Neural cell (in vitro differentiated cells): Measurements from ENCODE around the gene PVALB. TPM values are rescaled to one million over a fixed set of nuclear protein-coding genes. Genes with fewer than 3 reads are reported as not detected.

Experiments used
- H2AFZ ChIP-seq: fragments of 200-600, 300-800 bp; sonication (generic), shearing (Covaris generic); 2 replicates; pipeline ENCODE4 v1.6.0; 2014; ENCODE audit warnings: low read depth, mild to moderate bottlenecking, antibody characterized with exemption, low read length, moderate library complexity
- H3F3A ChIP-seq: fragments of 200-600 bp; shearing (Covaris generic); 2 replicates; pipeline ENCODE4 v1.6.1; 2016; ENCODE audit warnings: mild to moderate bottlenecking, moderate library complexity, mixed read lengths, antibody characterized with exemption, low read length; ENCODE audit not compliant: insufficient read depth, poor library complexity, severe bottlenecking
- H3K27ac ChIP-seq: fragments of 200-600, 300-800 bp; sonication (generic), shearing (Covaris generic); 2 replicates; pipeline ENCODE4 v1.5.1; 2014; ENCODE audit warnings: mild to moderate bottlenecking, low read length, moderate library complexity
- H3K27me3 ChIP-seq: fragments of 300-800, 200-600 bp; sonication (generic), shearing (Covaris generic); 2 replicates; pipeline ENCODE4 v1.6.0; 2014; ENCODE audit warnings: mild to moderate bottlenecking, low read depth, low read length, moderate library complexity; ENCODE audit not compliant: insufficient read depth
- H3K36me3 ChIP-seq: fragments of 300-800, 200-600 bp; sonication (generic), shearing (Covaris generic); 2 replicates; pipeline ENCODE4 v1.5.1; 2014; ENCODE audit warnings: mild to moderate bottlenecking, antibody characterized with exemption, low read length, moderate library complexity; ENCODE audit not compliant: insufficient read depth
- H3K4me2 ChIP-seq: fragments of 300-800, 200-600 bp; sonication (generic), shearing (Covaris generic); 2 replicates; pipeline ENCODE4 v1.6.0; 2014; ENCODE audit warnings: mild to moderate bottlenecking, low read length
- H3K4me3 ChIP-seq: fragments of 300-800, 200-600 bp; sonication (generic), shearing (Covaris generic); 2 replicates; pipeline ENCODE4 v1.5.1; 2014; ENCODE audit warnings: mild to moderate bottlenecking, low read length, moderate library complexity
- H3K79me2 ChIP-seq: fragments of 200-600 bp; shearing (Covaris generic); replicated peaks from 2 replicates; pipeline ENCODE4 v1.6.0; 2014; ENCODE audit warnings: mild to moderate bottlenecking, low read length, moderate library complexity; ENCODE audit not compliant: insufficient read depth
- H3K9ac ChIP-seq: fragments of 300-800, 200-600 bp; sonication (generic), shearing (Covaris generic); 2 replicates; pipeline ENCODE4 v1.6.1; 2016; ENCODE audit warnings: mild to moderate bottlenecking, low read length, mixed read lengths
- H3K9me2 ChIP-seq: fragments of 200-600 bp; shearing (Covaris generic); 2 replicates; pipeline ENCODE4 v1.6.1; 2016; ENCODE audit warnings: mild to moderate bottlenecking, low read length, mixed read lengths; ENCODE audit not compliant: insufficient read depth
- H3K9me3 ChIP-seq: fragments of 200-600, 300-800 bp; sonication (generic), shearing (Covaris generic); 2 replicates; pipeline ENCODE4 v1.6.1; 2016; ENCODE audit warnings: mild to moderate bottlenecking, mixed run types, low read length, moderate library complexity, mixed read lengths
- H4K20me1 ChIP-seq: fragments of 200-600 bp; shearing (Covaris generic); 2 replicates; pipeline ENCODE4 v1.6.1; 2016; ENCODE audit warnings: mild to moderate bottlenecking, mixed run types; ENCODE audit not compliant: insufficient read depth
- CTCF ChIP-seq: fragments of 450-650 bp; IDR thresholded peaks from 2 replicates; pipeline ENCODE4 v1.5.1; 2014; ENCODE audit warnings: antibody characterized with exemption, mild to moderate bottlenecking, moderate library complexity; ENCODE audit not compliant: poor library complexity, severe bottlenecking
- EP300 ChIP-seq: fragments of 450-650 bp; conservative IDR thresholded peaks from 2 replicates; pipeline ENCODE4 v1.6.1; 2014; ENCODE audit warnings: antibody characterized with exemption, mild to moderate bottlenecking, moderate library complexity; ENCODE audit not compliant: poor library complexity, severe bottlenecking
- EZH2 ChIP-seq: fragments of 200-600, 300-800 bp; shearing (Covaris generic), sonication (generic); IDR thresholded peaks from 2 replicates; pipeline ENCODE4 v1.6.1; 2014; ENCODE audit warnings: antibody characterized with exemption, low read length, borderline replicate concordance, mild to moderate bottlenecking; ENCODE audit not compliant: insufficient read depth, poor library complexity, severe bottlenecking
- MXI1 ChIP-seq: fragments of 450-650 bp; conservative IDR thresholded peaks from 2 replicates; pipeline ENCODE4 v1.6.1; 2014; ENCODE audit warnings: antibody characterized with exemption, mild to moderate bottlenecking; ENCODE audit not compliant: poor library complexity, severe bottlenecking
- POLR2AphosphoS5 ChIP-seq: IDR thresholded peaks from 2 replicates; pipeline ENCODE4 v1.6.1; 2012
- RAD21 ChIP-seq: fragments of 450-650 bp; conservative IDR thresholded peaks from 2 replicates; pipeline ENCODE4 v1.6.1; 2014; ENCODE audit warnings: antibody characterized with exemption, mild to moderate bottlenecking, moderate library complexity
- REST ChIP-seq: IDR thresholded peaks from 2 replicates; pipeline ENCODE4 v1.6.1; 2012; ENCODE audit warnings: borderline replicate concordance
- SMC3 ChIP-seq: fragments of 450-650 bp; conservative IDR thresholded peaks from 2 replicates; pipeline ENCODE4 v1.6.1; 2014; ENCODE audit warnings: antibody characterized with exemption, mild to moderate bottlenecking, moderate library complexity; ENCODE audit not compliant: poor library complexity
- TAF1 ChIP-seq: IDR thresholded peaks from 2 replicates; pipeline ENCODE4 v1.6.1; 2012; ENCODE audit warnings: low read depth
- polyA plus RNA-seq: library from polyadenylated mRNA; depleted of rRNA; stranded (reverse); fragments of >200 nt; gene quantifications from 2 replicates; pipeline ENCODE4 v1.2.3, GENCODE V29; 2014

The PVALB gene
- polyA plus RNA-seq, 1 donor from 2014 or later: not detected

- Histone ChIP-seq H2AFZ (no peak overlapping the region), H3F3A (no peaks in the 10 kb centered on the region), H3K27ac (no peak overlapping the region), H4K20me1 (no peaks in the 10 kb centered on the region), H3K4me2 (no peak overlapping the region), H3K36me3 (no peaks in the 10 kb centered on the region), H3K27me3 (peaks cover 2% of the 10 kb centered on the region), H3K9me3 (no peaks in the 10 kb centered on the region), H3K9me2 (no peaks in the 10 kb centered on the region), H3K9ac (no peak overlapping the region), H3K4me3 (no peak overlapping the region), H3K79me2 (no peaks in the 10 kb centered on the region)
- TF ChIP-seq RAD21: no peak
- TF ChIP-seq REST: no peak
- TF ChIP-seq EZH2: no peak
- TF ChIP-seq EP300: no peak
- TF ChIP-seq CTCF: no peak
- TF ChIP-seq SMC3: no peak
- no peak for TF ChIP-seq TAF1
Measured at GRCh38 chr22:36806835-36807234, 10.0 kb downstream of the PVALB start.

GRCh38 chr22:36803358-36803757, 13.5 kb downstream of the PVALB start:
- no peak overlapping the region for H2AFZ ChIP-seq
- H3K79me2 ChIP-seq: no peaks in the 10 kb centered on the region
- H3K4me2 ChIP-seq: no peak overlapping the region
- H3K4me3 ChIP-seq: no peak overlapping the region
- H3K9me2 ChIP-seq: no peaks in the 10 kb centered on the region
- H3K9ac ChIP-seq: no peak overlapping the region
- H3K27ac ChIP-seq: no peak overlapping the region
- H3K9me3 ChIP-seq: no peaks in the 10 kb centered on the region
- TF ChIP-seq POLR2AphosphoS5 (no peak), RAD21 (no peak), EZH2 (no peak), EP300 (no peak), CTCF (no peak), TAF1 (no peak), MXI1 (no peak), REST (no peak), SMC3 (no peak)
- H3K27me3 ChIP-seq: peaks cover 2% of the 10 kb centered on the region
- no peaks in the 10 kb centered on the region for H3F3A ChIP-seq
- H3K36me3 ChIP-seq: no peaks in the 10 kb centered on the region
- no peaks in the 10 kb centered on the region for H4K20me1 ChIP-seq
